Measurements from ENCODE around the gene RNF114. TPM values are rescaled to one million over a fixed set of nuclear protein-coding genes. Genes with fewer than 3 reads are reported as not detected.
"Not testable (repeated sequence)": the region's sequence is repeated elsewhere in the genome, so short reads cannot be mapped to it uniquely, and the experiment has no call there.

The RNF114 gene
- total RNA-seq, 1 experiment from 2014 or later, result 168 TPM

GRCh38 chr20:49977740-49978139, 41.5 kb downstream of the RNF114 start:
- not testable (repeated sequence) for H3K9me3 ChIP-seq (replicated peaks); H3K4me3 ChIP-seq; DNase-seq (ENCODE audit: low read depth in 1 of 2, low spot score in 2 of 2); H3K27ac ChIP-seq; H3K36me3 ChIP-seq; H3K27me3 ChIP-seq (replicated peaks)
- peaks cover 20% of the 10 kb centered on the region for H3K4me1 ChIP-seq (replicated peaks)

GRCh38 chr20:49978685-49979029, 42.5 kb downstream of the RNF114 start:
- no peak for DNase-seq (ENCODE audit: low read depth in 1 of 2, low spot score in 2 of 2)
- Histone ChIP-seq H3K36me3 (peaks cover 7% of the 10 kb centered on the region), H3K4me3 (no peak overlapping the region), H3K9me3 (replicated peaks) (peaks cover 3% of the 10 kb centered on the region; the same call in 1 of the 2 replicates), H3K27me3 (replicated peaks) (no peaks in the 10 kb centered on the region), H3K4me1 (replicated peaks) (peaks cover 20% of the 10 kb centered on the region), H3K27ac (no peak overlapping the region)

- H3K36me3 ChIP-seq, result peaks cover 13% of the 10 kb centered on the region
- DNase-seq (ENCODE audit: low read depth in 1 of 2, low spot score in 2 of 2), result peak in 1 of 2 experiments; percentile 65
- H3K9me3 ChIP-seq (replicated peaks), result peaks cover 3% of the 10 kb centered on the region; the same call in 1 of the 2 replicates
- no peaks in the 10 kb centered on the region for H3K27me3 ChIP-seq (replicated peaks)
- H3K4me1 ChIP-seq (replicated peaks), result peaks cover 25% of the 10 kb centered on the region
- no peak overlapping the region for H3K4me3 ChIP-seq
- H3K27ac ChIP-seq, result no peak overlapping the region
Measured at GRCh38 chr20:49979030-49979832, 43.0 kb downstream of the RNF114 start.

GRCh38 chr20:49980140-49981008, 44.2 kb downstream of the RNF114 start:
- H3K27ac ChIP-seq, result no peak overlapping the region
- no peak overlapping the region for H3K4me3 ChIP-seq
- H3K4me1 ChIP-seq (replicated peaks), result peaks cover 36% of the 10 kb centered on the region
- DNase-seq (ENCODE audit: low read depth in 1 of 2, low spot score in 2 of 2), result no peak
- peaks cover 25% of the 10 kb centered on the region for H3K36me3 ChIP-seq
- peaks cover 3% of the 10 kb centered on the region; the same call in 1 of the 2 replicates for H3K9me3 ChIP-seq (replicated peaks)
- no peaks in the 10 kb centered on the region for H3K27me3 ChIP-seq (replicated peaks)

- Histone ChIP-seq H3K4me3 (no peak overlapping the region), H3K27me3 (replicated peaks) (no peaks in the 10 kb centered on the region), H3K9me3 (replicated peaks) (peaks cover 3% of the 10 kb centered on the region; the same call in 1 of the 2 replicates), H3K4me1 (replicated peaks) (peaks cover 44% of the 10 kb centered on the region), H3K27ac (no peak overlapping the region), H3K36me3 (peaks cover 35% of the 10 kb centered on the region)
- DNase-seq (ENCODE audit: low read depth in 1 of 2, low spot score in 2 of 2), result no peak
Measured at GRCh38 chr20:49981218-49982071, 45.2 kb downstream of the RNF114 start.

GRCh38 chr20:49982072-49982345, 45.8 kb downstream of the RNF114 start:
- DNase-seq (ENCODE audit: low read depth in 1 of 2, low spot score in 2 of 2), result no peak
- no peak overlapping the region for H3K27ac ChIP-seq
- no peak overlapping the region; the same call in 1 of the 2 replicates for H3K4me3 ChIP-seq
- H3K27me3 ChIP-seq (replicated peaks), result no peaks in the 10 kb centered on the region
- H3K36me3 ChIP-seq, result peaks cover 41% of the 10 kb centered on the region
- H3K9me3 ChIP-seq (replicated peaks), result peaks cover 3% of the 10 kb centered on the region; the same call in 1 of the 2 replicates
- peaks cover 44% of the 10 kb centered on the region for H3K4me1 ChIP-seq (replicated peaks)

- Histone ChIP-seq H3K36me3 (peaks cover 46% of the 10 kb centered on the region), H3K27ac (peak within 1 kb of the TSS; percentile 38; the same call in 1 of the 2 replicates), H3K9me3 (replicated peaks) (peaks cover 3% of the 10 kb centered on the region; the same call in 1 of the 2 replicates), H3K4me1 (replicated peaks) (peaks cover 49% of the 10 kb centered on the region), H3K27me3 (replicated peaks) (no peaks in the 10 kb centered on the region), H3K4me3 (peak within 1 kb of the TSS; percentile 88)
- DNase-seq (ENCODE audit: low read depth in 1 of 2, low spot score in 2 of 2), result peak; percentile 81 to 83
Measured at GRCh38 chr20:49982346-49983122, 46.3 kb downstream of the RNF114 start, which contains the start of gene SNAI1. SNAI1 (plus strand) TSS chr20:49982980; CDS start chr20:49983060, 80 bp downstream.

GRCh38 chr20:49983123-49983847, 47.1 kb downstream of the RNF114 start:
- Histone ChIP-seq H3K27me3 (replicated peaks) (no peaks in the 10 kb centered on the region), H3K27ac (peak overlapping the region; percentile 38; the same call in 1 of the 2 replicates), H3K4me3 (peak overlapping the region; percentile 88), H3K36me3 (peaks cover 54% of the 10 kb centered on the region), H3K9me3 (replicated peaks) (peaks cover 3% of the 10 kb centered on the region; the same call in 1 of the 2 replicates), H3K4me1 (replicated peaks) (peaks cover 57% of the 10 kb centered on the region)
- DNase-seq (ENCODE audit: low read depth in 1 of 2, low spot score in 2 of 2), result no peak

- H3K27ac ChIP-seq, result no peak overlapping the region
Measured at GRCh38 chr20:49983848-49984408, 47.7 kb downstream of the RNF114 start.

GRCh38 chr20:49984426-49985153, 48.4 kb downstream of the RNF114 start:
- no peak overlapping the region for H3K27ac ChIP-seq
- H3K4me1 ChIP-seq (replicated peaks), result peaks cover 62% of the 10 kb centered on the region
- peaks cover 64% of the 10 kb centered on the region for H3K36me3 ChIP-seq
- H3K27me3 ChIP-seq (replicated peaks), result no peaks in the 10 kb centered on the region
- no peak for DNase-seq (ENCODE audit: low read depth in 1 of 2, low spot score in 2 of 2)
- H3K4me3 ChIP-seq, result peak overlapping the region; percentile 88
- H3K9me3 ChIP-seq (replicated peaks), result peaks cover 3% of the 10 kb centered on the region; the same call in 1 of the 2 replicates

More at GRCh38 chr20:49983848-49984408, 47.7 kb downstream of the RNF114 start:
- Histone ChIP-seq H3K4me1 (replicated peaks) (peaks cover 61% of the 10 kb centered on the region), H3K9me3 (replicated peaks) (peaks cover 3% of the 10 kb centered on the region; the same call in 1 of the 2 replicates), H3K36me3 (peaks cover 60% of the 10 kb centered on the region), H3K4me3 (peak overlapping the region; percentile 88), H3K27me3 (replicated peaks) (no peaks in the 10 kb centered on the region)
- DNase-seq (ENCODE audit: low read depth in 1 of 2, low spot score in 2 of 2), result peak in 1 of 2 experiments; percentile 64

GRCh38 chr20:49985157-49985556, 49.0 kb downstream of the RNF114 start:
- H3K27me3 ChIP-seq (replicated peaks), result no peaks in the 10 kb centered on the region

More at GRCh38 chr20:49985157-49985556, 49.0 kb downstream of the RNF114 start:
- peaks cover 68% of the 10 kb centered on the region for H3K4me1 ChIP-seq (replicated peaks)
- H3K4me3 ChIP-seq, result peak overlapping the region; percentile 88
- peaks cover 68% of the 10 kb centered on the region for H3K36me3 ChIP-seq
- DNase-seq (ENCODE audit: low read depth in 1 of 2, low spot score in 2 of 2), result peak in 1 of 2 experiments; percentile 12
- H3K9me3 ChIP-seq (replicated peaks), result peaks cover 3% of the 10 kb centered on the region; the same call in 1 of the 2 replicates
- H3K27ac ChIP-seq, result no peak overlapping the region
